ENCODE measurements around the gene UBE3D.

- TF ChIP-seq CTCF (IDR thresholded peaks at IDR 0.05; ENCODE audit: control extremely low read depth in 1 of 3, insufficient read depth in 1 of 3, low read depth in 1 of 3, low read length in 3 of 3) (no peak), RAD21 (IDR thresholded peaks at IDR 0.05 in 1 of 2, conservative IDR thresholded peaks at IDR 0.05 in 1 of 2; ENCODE audit: low read depth in 2 of 2, low read length in 2 of 2) (no peak), CEBPB (IDR thresholded peaks at IDR 0.05; ENCODE audit: low read depth, low read length) (no peak), TAF1 (IDR thresholded peaks at IDR 0.05; ENCODE audit: low read depth, low read length) (no peak), RFX5 (IDR thresholded peaks at IDR 0.05; ENCODE audit: borderline replicate concordance, low read depth, low read length) (no peak), PHF8 (conservative IDR thresholded peaks at IDR 0.05; ENCODE audit: low read depth, low read length) (no peak), RXRA (IDR thresholded peaks at IDR 0.05; ENCODE audit: insufficient read depth, low read depth, low read length) (no peak), CHD7 (IDR thresholded peaks at IDR 0.05; ENCODE audit: insufficient replicate concordance, low read length) (no peak), EZH2 (IDR thresholded peaks at IDR 0.05; ENCODE audit: low read depth, low read length, severe bottlenecking) (no peak), POLR2A (IDR thresholded peaks at IDR 0.05; ENCODE audit: control extremely low read depth in 1 of 2, low read depth in 2 of 2, low read length in 2 of 2) (no peak), CBX5 (IDR thresholded peaks at IDR 0.05; ENCODE audit: low read depth, low read length) (no peak)
These were observed 34.0 kb downstream of the UBE3D start for GRCh38 chr6:83031689-83032088.

Data from H1 (cell line).